Measurements from ENCODE around the gene NNAT.

The NNAT gene

DNA sequence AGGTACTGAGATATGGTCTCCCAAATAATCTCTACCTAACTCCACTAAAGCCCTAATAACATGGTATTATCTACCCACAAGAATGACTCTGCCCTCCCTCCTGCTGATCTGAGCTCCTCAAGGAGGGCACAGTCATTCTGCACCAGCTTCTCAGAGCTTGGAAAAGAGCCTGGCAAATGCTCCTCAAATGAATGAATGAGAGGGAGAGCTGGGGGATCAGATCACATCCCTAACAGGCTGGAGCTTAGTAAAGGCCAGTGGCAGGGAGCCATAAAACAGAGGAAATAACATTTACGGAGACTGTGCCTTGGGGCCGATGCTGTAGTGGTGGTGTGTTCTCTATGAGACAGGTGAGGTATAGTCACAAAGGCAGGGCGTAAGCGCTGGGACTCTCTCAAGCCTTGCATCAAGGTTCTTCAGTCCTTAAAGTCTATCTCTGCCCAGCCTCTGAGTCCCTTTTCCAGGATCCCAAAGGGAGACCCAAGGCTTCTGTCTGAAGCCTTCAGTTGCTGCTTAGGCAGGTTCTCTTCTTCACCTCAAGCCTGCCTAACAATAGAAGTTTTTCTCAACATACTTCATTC is 7.2 kb upstream of the NNAT start:
- Mint-ChIP-seq H3K27ac (no peak overlapping the region), H3K36me3 (peaks cover 12% of the 10 kb centered on the region), H3K4me3 (no peak overlapping the region), H3K4me1 (no peaks in the 10 kb centered on the region), H3K27me3 (no peaks in the 10 kb centered on the region), H3K9me3 (no peaks in the 10 kb centered on the region)
- CTCF ChIA-PET: no interaction called here
- no peak for DNase-seq

- DNase-seq: no peak
- Mint-ChIP-seq H3K4me1 (peaks cover 8% of the 10 kb centered on the region), H3K4me3 (no peak overlapping the region), H3K27me3 (peaks cover 8% of the 10 kb centered on the region), H3K36me3 (peaks cover 17% of the 10 kb centered on the region), H3K9me3 (no peaks in the 10 kb centered on the region), H3K27ac (no peak overlapping the region)
- CTCF ChIA-PET: no interaction called here
These were observed 5.2 kb upstream of the NNAT start for GRCh38 chr20:37515876-37516275.

GRCh38 chr20:37516811-37517750 is 4.0 kb upstream of the NNAT start:
- DNase-seq: no peak
- Mint-ChIP-seq H3K27ac (no peak overlapping the region), H3K4me3 (no peak overlapping the region), H3K36me3 (peaks cover 19% of the 10 kb centered on the region), H3K9me3 (no peaks in the 10 kb centered on the region), H3K27me3 (peaks cover 18% of the 10 kb centered on the region), H3K4me1 (peaks cover 10% of the 10 kb centered on the region)
- CTCF ChIA-PET: no interaction called here

DNA sequence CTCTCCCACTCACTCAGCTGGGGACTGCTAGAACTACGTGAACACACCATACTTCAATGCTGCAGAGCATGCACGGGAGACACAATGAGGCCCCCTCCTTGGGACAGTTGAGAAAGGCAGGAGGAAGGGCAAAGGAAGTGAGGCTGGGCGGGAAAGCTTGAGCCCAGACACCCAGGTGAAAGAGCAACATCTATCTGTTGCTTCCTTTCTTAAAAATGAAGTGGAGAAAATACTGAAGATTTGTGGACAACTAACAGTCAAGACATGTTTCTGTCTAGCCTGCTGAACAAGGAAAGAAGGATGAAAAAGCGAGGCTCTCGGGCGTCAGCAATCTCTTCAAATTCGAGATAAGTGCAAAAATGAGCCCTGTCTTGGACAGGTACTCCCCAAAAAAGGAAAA is 3.0 kb upstream of the NNAT start:
- CTCF ChIA-PET: no interaction called here
- H3K9me3 Mint-ChIP-seq: no peaks in the 10 kb centered on the region
- no peak for DNase-seq
- H3K36me3 Mint-ChIP-seq: peaks cover 19% of the 10 kb centered on the region
- no peak overlapping the region for H3K27ac Mint-ChIP-seq
- H3K27me3 Mint-ChIP-seq: peaks cover 18% of the 10 kb centered on the region
- peaks cover 10% of the 10 kb centered on the region for H3K4me1 Mint-ChIP-seq
- no peak overlapping the region for H3K4me3 Mint-ChIP-seq

DNA sequence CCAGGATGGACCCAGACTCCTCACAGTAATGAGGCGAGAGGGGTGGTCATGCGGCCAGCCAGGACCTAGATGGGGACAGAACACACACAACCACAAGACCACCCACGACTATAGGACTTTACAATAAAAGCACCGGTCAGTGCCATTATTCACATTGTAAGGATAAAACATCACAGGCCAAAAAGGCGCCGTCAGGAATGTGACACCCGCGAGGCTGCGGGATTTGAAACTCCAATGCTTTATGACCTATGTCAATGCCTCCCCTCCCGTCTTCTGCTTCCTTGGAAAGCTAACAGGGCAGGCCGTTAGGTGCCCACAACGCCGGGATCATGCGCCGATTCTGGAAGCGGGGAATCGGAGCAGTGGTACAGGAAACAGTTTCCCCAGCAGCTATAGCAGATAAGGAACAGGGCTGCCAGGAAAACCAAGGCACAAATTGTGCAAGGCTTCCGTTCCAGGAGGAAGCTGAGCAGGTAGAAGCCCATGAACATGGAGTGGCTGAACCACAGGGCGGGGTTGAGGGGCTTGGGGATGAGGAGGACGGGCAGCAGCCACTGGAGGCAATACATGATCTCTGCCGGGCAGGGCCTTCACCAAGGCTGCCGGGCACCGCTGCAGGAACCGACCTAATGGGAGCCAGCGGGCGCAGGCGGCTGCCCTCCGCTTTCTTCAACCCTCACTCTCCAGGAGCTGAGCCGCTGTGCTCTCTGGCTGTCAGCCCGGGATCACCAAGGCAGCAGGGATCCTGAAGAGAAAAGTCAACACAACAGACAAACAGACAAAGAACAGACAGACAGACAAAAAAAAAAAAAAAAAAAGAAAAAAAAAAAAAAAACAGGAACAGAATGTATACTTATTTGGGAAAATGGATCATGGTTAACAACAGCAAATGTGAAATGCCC is 2.2 kb upstream of the NNAT start:
- H3K27ac Mint-ChIP-seq: no peak overlapping the region
- no peaks in the 10 kb centered on the region for H3K9me3 Mint-ChIP-seq
- peaks cover 19% of the 10 kb centered on the region for H3K36me3 Mint-ChIP-seq
- H3K4me1 Mint-ChIP-seq: peaks cover 10% of the 10 kb centered on the region
- H3K4me3 Mint-ChIP-seq: no peak overlapping the region
- CTCF ChIA-PET: no interaction called here
- H3K27me3 Mint-ChIP-seq: peaks cover 18% of the 10 kb centered on the region
- no peak for DNase-seq

GRCh38 chr20:37519508-37520418 is 1.3 kb upstream of the NNAT start:
- DNase-seq: no peak
- Mint-ChIP-seq H3K36me3 (peaks cover 16% of the 10 kb centered on the region), H3K4me1 (peaks cover 17% of the 10 kb centered on the region), H3K27me3 (peaks cover 18% of the 10 kb centered on the region), H3K27ac (no peak overlapping the region), H3K9me3 (no peaks in the 10 kb centered on the region), H3K4me3 (no peak overlapping the region)
- CTCF ChIA-PET: no interaction called here

DNA sequence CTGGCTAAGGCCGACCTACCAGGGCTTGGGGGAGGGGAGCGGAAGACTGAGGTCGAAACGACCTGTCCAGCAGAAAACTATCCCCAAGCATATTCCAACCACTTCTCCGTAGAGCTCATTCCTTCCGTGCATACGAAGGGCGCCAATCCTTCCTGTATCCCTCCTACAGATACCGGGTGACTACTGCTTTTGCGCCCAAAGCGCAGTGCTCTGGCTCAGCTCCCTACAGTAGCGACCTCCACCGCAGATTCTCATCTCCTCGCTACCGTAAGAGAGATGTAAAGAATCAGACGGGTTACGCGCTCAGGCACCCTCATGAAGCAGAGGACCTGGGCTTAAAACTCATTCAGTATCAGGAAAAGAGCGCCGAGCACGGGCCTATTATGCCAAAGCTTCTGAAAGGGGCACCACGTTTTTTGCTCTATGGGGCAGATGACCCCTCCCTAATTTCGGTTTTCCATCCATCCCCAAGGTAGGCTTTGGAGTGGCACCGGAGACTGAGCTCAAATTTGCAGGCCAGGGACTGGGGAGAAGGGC is 563 bp upstream of the NNAT start:
- H3K4me1 Mint-ChIP-seq: peaks cover 24% of the 10 kb centered on the region
- no peaks in the 10 kb centered on the region for H3K9me3 Mint-ChIP-seq
- peaks cover 18% of the 10 kb centered on the region for H3K27me3 Mint-ChIP-seq
- H3K4me3 Mint-ChIP-seq: no peak overlapping the region
- no peak for DNase-seq
- CTCF ChIA-PET: interaction anchor here (0.6 kb wide), 1 partner anchor 325 kb away, joined by 3 read pairs; no protein-coding TSS in a partner anchor
- peaks cover 16% of the 10 kb centered on the region for H3K36me3 Mint-ChIP-seq
- H3K27ac Mint-ChIP-seq: no peak overlapping the region

DNA sequence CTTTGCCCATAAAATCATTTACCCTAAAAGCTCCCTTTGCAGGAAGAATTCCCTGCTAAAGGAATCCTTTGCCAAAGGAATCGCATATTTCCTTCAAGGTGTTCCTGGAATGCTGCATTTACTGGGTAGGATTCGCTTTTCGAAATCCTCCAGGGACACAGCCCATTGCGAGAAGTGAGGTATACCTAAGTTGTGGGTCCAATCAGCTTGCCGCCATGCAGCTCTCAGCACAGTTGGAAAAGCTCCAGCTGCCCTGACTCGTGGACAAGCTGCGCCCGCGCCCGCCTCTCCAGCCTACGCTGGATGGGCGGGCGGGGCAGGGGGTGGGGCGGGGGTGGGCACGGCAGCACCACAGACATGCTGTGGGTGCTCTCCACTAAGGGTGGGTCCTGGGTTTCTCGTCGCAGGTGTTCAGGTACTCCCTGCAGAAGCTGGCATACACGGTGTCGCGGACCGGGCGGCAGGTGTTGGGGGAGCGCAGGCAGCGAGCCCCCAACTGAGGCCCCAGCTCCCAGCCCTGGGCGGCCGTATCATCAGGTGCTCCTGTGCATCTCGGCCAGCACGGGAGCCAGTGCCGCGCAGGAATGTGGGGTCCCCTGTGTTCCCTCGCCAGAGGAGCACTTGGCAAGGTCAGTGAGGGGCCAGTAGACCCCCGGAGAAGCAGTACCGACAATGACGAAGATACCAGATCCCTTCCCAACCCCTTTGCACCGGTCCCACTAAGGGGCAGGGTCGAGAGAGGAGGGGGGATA is 1.4 kb downstream of the NNAT start:
- no peak for DNase-seq
- CTCF ChIA-PET: no interaction called here
- peaks cover 37% of the 10 kb centered on the region for H3K4me1 Mint-ChIP-seq

GRCh38 chr20:37523012-37523391 is 2.0 kb downstream of the NNAT start:
- H3K27me3 Mint-ChIP-seq: peaks cover 18% of the 10 kb centered on the region
- peaks cover 11% of the 10 kb centered on the region for H3K36me3 Mint-ChIP-seq
- CTCF ChIA-PET: no interaction called here
- H3K9me3 Mint-ChIP-seq: no peaks in the 10 kb centered on the region
- H3K4me1 Mint-ChIP-seq: peaks cover 40% of the 10 kb centered on the region
- DNase-seq: no peak
- H3K4me3 Mint-ChIP-seq: no peak overlapping the region
- H3K27ac Mint-ChIP-seq: no peak overlapping the region

More for the DNA sequence above, 1.4 kb downstream of the NNAT start:
- Mint-ChIP-seq H3K27me3 (peaks cover 18% of the 10 kb centered on the region), H3K4me3 (no peak overlapping the region), H3K27ac (no peak overlapping the region), H3K9me3 (no peaks in the 10 kb centered on the region), H3K36me3 (peaks cover 11% of the 10 kb centered on the region)

DNA sequence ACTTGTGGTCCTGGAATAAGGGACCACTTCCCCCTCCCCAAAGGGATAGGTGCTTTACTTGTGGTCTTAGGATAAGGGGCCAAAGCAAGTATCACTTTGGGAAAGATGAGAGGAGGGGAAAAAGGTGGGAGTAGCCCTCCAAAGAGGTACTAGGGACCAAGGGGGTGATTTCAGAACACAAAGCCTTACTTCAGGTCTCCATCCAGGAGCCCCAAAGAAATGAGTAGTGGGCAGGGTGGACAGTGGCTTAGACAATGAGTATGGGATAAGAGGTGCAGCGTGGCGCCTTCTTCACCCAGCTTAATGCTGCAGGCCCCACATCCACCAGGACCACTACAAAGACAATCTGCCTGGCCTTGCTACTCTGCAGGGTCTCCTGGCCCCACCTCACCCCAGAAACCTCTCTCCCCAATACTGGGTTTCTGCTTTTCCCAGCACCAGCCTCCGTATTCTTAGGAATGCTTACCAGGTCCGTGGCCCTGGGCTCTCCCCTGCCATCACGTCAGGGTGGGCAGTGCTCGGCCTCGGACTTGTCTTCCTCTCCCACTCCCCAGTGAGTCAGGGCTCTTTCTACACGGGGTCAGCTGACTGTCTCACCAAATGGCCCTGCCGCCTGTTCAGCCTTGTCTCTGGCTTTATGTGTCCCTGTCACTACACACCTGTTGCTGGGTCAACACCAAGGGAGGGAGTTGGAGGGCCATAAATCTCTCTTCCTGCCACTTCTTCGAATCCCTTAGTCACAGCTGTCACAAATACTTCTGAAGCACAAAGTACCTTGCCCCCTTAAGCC is 3.1 kb downstream of the NNAT start:
- H3K4me1 Mint-ChIP-seq: peaks cover 47% of the 10 kb centered on the region
- no peak overlapping the region for H3K4me3 Mint-ChIP-seq
- no peak overlapping the region for H3K27ac Mint-ChIP-seq

DNA sequence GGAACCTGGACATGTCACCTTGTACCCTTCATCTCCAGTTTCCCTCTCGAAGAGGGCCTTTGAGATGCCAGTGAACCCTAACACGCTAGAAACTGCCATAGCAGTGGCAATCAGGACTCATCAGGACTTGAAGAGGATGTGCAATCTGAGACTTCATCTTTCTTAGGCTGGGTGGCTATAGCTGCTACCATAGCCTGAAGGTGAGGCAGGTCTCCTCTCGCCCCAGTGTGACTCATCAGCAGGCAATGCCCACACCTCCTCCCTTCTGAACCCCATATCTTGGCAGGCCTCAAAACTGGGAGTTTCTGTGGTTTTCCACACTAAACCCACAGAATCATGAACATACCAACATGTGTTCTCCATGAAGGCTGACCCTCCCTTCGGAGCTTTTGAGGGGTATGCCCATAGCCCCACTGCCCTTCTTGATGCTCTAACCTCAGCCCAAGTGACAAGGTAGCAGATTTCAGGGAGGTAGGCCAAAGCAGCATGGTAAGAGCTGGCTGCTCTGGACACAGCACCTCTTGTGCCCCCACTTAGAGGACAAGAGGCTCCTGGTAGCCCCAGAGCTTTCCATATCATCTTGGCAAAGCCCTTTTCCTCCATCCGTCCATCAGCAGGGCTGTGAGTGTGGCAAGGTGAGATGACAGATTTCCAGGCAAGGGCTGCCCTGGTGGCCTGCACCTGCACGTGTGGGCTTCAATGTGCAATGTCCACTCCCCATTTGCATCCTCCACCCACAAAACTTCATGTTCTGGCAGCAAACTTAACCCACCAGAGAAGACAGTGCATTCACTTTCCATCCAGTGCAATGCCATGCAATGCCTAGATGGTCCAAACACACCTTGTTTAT is 4.0 kb downstream of the NNAT start:
- H3K4me1 Mint-ChIP-seq: peaks cover 48% of the 10 kb centered on the region
- H3K4me3 Mint-ChIP-seq: no peak overlapping the region
- CTCF ChIA-PET: no interaction called here
- H3K36me3 Mint-ChIP-seq: peaks cover 9% of the 10 kb centered on the region
- H3K9me3 Mint-ChIP-seq: no peaks in the 10 kb centered on the region
- peak overlapping the region; percentile 59 for H3K27ac Mint-ChIP-seq
- peaks cover 17% of the 10 kb centered on the region for H3K27me3 Mint-ChIP-seq
- peak; percentile 26 for DNase-seq

More for the DNA sequence above, 3.1 kb downstream of the NNAT start:
- CTCF ChIA-PET: no interaction called here
- H3K27me3 Mint-ChIP-seq: peaks cover 18% of the 10 kb centered on the region
- H3K9me3 Mint-ChIP-seq: no peaks in the 10 kb centered on the region
- H3K36me3 Mint-ChIP-seq: peaks cover 9% of the 10 kb centered on the region
- no peak for DNase-seq

- H3K4me3 Mint-ChIP-seq: peak overlapping the region; percentile 46
- no peak for DNase-seq
- peaks cover 2% of the 10 kb centered on the region for H3K36me3 Mint-ChIP-seq
- H3K27ac Mint-ChIP-seq: peak overlapping the region; percentile 59
- CTCF ChIA-PET: no interaction called here
- H3K9me3 Mint-ChIP-seq: no peaks in the 10 kb centered on the region
- peaks cover 43% of the 10 kb centered on the region for H3K4me1 Mint-ChIP-seq
- H3K27me3 Mint-ChIP-seq: peaks cover 10% of the 10 kb centered on the region
These were observed 4.8 kb downstream of the NNAT start for GRCh38 chr20:37525810-37526209.
